ENCODE data around the gene TPR.
"Not testable (repeated sequence)": the region's sequence is repeated elsewhere in the genome, so short reads cannot be mapped to it uniquely, and the experiment has no call there.

Gene TPR

DNA sequence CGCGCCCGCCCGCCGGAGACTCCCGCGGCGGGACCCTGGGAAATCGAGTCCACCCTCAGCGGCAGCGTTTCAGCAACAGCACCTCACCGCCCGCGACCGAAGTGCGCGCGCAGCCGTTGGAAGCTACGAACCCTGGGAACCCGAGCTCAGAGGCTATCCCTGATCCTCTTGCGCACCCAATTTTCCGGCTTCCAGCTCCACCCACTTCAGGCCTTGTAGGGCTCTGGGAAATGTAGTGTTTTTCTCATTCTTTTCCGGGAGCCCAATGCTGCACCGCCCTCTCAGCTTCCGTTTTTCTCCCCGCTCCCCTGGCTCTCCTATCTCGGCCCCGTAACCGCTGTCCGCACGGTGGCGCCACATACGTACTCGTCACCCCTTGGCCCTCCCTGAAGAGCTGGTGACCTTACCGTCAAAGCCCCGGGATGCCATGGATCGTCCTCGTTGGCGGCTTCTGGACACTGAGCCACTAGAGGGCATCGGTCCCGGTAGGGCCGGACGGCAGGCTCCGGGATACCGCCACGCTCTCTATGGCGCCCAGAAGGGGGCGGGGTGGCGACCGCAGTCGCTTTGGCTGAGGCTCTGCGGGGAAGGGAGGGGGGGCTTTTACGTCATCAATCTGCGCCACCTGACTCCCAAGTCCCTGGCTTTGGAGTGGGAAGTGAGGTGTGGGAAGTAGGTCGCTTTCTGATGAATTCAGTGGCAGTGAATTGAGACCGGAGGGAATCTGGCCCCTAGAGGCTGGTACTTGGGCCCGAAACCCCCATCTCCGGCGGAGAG, at the start of gene TPR, which contains the start of gene ODR4:
Gene TPR (minus strand): TSS at position 102 of the 777 bp plus-strand sequence. CDS start 225 bp downstream, outside the sequence.
Gene ODR4 (plus strand): TSS at position 687 of the 777 bp plus-strand sequence. CDS start 3,948 bp downstream, outside the sequence.
- in situ Hi-C loops (cut with MboI; ENCODE audit: low sequenced_read_pairs): no loop called here

DNA sequence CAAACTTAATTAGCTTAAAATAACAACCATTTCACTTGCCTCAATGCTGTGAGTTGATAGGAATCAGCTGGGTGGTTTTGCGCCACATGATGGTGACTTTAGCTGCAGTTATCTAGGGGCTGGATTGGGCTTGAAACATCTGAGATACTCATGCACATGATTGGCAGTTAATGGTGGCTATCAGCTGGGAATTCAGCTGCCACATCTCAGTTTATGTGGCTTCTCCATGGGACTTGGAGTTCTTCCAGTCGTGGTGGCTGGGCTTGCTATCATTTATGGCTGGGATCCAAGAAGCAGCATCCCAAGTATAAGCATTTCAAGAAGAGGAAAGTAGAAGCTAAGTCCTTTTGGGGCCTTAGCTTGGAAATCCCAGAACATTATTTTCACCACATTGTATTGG, 49.5 kb upstream of the TPR start:
- in situ Hi-C loops (cut with MboI; ENCODE audit: low sequenced_read_pairs): no loop called here

DNA sequence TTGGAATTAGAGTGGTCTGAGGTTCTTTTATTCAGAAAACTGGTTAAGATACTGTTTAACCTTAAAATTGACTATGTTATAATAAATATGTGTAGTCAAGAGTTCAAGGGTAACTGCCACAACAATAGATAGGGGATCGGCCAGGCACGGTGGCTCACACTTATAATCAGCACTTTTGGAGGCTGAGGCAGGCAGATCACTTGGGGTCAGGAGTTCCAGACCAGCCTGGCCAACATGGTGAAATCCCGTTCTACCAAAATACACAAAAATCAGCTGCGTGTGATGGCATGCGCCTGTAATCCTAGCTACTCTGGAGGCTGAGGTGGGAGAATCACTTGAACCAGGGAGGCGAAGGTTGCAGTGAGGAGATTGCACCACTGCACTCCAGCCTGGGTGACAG, 46.4 kb upstream of the TPR start:
- in situ Hi-C loops (cut with MboI; ENCODE audit: low sequenced_read_pairs): no loop called here

GRCh38 chr1:186420923-186421322, 45.9 kb upstream of the TPR start:
- in situ Hi-C loops (cut with MboI; ENCODE audit: low sequenced_read_pairs): no loop called here

- in situ Hi-C loops (cut with MboI; ENCODE audit: low sequenced_read_pairs): no loop called here
These were observed 45.3 kb upstream of the TPR start for GRCh38 chr1:186420311-186420710.

GRCh38 chr1:186418503-186418902, 43.5 kb upstream of the TPR start:
- in situ Hi-C loops (cut with MboI; ENCODE audit: low sequenced_read_pairs): no loop called here

DNA sequence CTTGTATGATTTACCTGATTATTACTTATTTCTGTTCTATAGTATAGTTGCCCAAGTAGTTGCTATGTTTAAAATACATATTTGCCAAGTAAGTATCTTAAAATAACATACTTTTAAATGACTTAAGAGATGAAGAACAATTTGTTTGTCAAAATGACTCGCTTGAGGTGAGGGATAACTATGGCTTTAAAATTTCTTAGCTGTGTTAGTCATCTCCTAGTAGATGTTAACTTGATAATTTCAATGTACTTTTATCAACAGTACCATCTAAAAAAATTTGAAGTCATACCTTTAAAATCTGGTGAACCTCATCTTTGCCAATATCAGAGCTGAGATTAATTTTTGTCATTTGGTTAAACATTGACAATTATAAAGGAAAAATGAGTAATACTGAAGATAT, 38.3 kb upstream of the TPR start:
- in situ Hi-C loops (cut with MboI; ENCODE audit: low sequenced_read_pairs): no loop called here

DNA sequence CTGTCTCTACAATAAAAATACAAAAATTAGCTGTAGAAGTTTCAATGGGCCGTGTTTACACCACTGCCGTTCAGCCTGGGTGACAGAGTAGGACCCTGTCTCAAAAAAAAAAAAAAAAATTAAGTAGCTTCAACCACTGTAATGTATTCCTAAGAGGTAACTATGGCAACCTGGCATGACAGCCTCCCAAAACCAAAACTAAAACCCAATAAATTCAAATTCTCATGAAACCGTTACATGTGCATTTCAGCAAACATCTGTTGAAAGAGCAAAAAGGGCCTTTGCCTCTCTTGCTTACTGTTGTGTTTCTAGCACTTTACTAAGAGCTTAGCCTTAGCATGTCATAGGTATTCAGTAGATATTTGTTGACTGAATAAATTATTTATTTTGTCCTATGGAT, 34.0 kb upstream of the TPR start:
- in situ Hi-C loops (cut with MboI; ENCODE audit: low sequenced_read_pairs): no loop called here

DNA sequence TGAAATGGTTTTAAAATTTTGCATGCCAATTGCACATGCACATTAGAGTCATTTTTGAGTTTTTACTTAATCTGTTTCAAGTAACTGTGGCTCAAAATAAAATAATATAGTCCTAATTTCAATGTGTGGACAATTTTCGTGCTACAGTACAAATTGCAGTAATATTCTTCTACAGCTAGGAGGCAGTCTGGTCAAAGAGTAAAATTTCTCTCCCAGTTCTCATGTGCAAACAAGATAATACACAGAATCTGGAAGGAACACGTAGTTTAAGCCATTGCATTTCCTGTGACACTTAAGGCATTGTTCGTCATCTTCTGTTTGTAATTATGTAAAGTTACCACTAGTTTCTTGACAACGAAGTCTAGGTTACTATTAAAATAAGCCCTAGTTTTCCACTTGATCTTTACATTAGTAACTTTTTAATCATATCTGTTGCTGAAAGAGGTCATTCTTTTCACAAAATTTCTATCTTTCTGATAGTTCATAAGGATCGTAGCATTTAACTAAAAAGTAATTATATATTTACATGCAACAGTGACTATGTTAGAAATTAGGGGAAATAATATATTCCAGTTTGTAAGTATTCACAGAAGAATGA, 29.5 kb upstream of the TPR start:
- in situ Hi-C loops (cut with MboI; ENCODE audit: low sequenced_read_pairs): no loop called here

DNA sequence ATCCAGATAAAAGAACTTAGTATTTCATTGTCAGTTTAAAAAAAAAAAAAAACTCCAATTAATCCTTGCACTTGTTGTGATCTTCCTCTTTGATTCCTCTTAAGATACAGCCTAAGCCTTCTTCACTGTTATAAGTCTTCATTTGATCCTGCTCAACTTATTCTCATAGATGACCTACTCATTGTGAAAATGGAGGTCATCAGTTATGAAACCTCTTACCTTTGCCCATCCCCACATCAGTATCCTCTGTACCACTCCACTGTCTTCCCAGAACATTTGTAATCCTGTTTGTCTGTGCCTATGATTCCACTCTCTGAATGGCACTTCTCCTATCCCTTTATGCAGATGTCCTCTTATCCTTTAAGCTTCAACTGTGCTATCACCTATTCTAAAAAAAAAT, 28.6 kb upstream of the TPR start:
- in situ Hi-C loops (cut with MboI; ENCODE audit: low sequenced_read_pairs): no loop called here

- in situ Hi-C loops (cut with MboI; ENCODE audit: low sequenced_read_pairs): not testable (repeated sequence)
These were observed 26.4 kb upstream of the TPR start for GRCh38 chr1:186401446-186401845.

DNA sequence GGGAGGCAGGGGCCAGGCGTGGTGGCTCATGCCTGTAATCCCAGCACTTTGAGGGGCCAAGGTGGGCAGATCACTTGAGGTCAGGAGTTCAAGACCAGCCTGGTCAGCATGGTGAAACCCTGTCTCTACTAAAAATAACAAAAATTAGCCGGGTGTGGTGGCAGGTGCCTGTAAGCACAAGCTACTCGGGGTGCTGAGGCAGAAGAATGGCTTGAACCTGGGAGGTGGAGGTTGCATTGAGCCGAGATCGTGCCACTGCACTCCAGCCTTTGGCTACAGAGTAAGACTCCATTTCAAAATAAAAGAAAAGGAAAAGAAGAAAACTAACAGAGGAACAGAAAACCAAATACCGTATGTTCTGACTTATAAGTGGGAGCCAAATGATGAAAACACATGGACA, 17.7 kb upstream of the TPR start:
- in situ Hi-C loops (cut with MboI; ENCODE audit: low sequenced_read_pairs): not testable (repeated sequence)

DNA sequence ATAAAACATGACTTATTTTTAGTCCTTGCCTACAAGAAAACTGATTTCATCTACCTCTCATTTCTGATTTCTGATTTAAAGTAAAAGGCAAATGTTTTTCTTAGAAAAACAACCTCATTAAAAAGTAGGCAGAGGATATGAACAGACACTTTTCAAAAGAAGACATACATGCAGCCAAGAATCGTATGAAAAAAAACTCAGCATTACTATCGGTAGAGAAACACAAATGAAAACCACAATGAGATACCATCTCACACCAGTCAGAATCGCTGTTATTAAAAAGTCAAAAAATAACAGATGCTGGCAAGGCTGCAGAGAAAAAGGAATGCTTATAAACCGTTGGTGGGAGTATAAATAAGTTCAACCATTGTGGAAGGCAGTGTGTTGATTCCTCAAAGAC, 16.8 kb upstream of the TPR start:
- in situ Hi-C loops (cut with MboI; ENCODE audit: low sequenced_read_pairs): no loop called here

GRCh38 chr1:186390925-186391324, 15.9 kb upstream of the TPR start:
- in situ Hi-C loops (cut with MboI; ENCODE audit: low sequenced_read_pairs): no loop called here

DNA sequence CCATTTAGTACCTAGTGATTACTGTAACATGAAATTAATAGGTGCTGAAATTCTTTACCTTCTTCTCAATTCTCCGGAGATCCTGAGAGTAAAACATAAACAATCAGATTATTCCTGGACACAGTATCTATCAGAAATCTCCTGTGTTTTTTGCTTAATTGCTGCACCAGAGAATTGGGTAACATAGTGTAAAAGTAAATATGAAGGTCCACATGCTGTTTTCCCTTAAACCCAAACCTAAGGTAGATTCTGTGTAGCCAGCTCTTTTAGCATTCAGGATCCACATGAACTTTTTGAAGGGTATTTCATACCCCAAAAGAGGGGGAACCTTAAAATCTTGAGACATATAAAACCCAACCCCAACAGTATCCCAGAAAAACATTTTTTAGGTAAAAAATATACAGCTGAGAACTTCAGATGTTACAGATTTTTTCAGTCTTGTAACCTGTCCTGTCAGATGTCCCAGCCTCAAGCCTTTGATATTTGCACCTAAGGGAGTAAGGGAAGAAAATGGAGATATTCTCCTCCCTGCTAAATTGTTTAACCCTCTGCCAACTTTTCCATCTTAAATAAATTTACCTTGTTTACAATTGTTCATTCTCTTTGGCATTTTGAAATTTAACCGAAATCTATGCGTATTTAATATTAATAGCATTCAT, 11.8 kb upstream of the TPR start:
- in situ Hi-C loops (cut with MboI; ENCODE audit: low sequenced_read_pairs): no loop called here

DNA sequence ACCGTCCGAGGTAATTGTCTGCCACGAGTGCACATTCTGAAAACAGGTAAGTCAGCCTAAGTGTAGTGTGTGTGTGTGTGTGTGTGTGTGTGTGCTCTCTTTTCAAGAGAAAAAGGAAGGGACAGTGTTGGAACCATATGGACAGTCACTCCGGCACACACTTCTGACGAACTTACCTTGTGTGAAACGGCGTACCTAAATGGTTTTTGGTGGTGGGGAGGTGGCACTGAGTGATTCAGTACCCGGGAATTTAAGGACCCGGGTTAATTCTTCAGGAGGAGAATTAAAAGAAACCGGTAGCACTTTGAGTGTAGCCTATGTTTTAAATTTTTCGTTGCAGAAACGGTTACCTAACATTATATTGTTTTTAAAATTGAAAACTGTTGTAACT, 871 bp upstream of the TPR start:
- in situ Hi-C loops (cut with MboI; ENCODE audit: low sequenced_read_pairs): no loop called here

DNA sequence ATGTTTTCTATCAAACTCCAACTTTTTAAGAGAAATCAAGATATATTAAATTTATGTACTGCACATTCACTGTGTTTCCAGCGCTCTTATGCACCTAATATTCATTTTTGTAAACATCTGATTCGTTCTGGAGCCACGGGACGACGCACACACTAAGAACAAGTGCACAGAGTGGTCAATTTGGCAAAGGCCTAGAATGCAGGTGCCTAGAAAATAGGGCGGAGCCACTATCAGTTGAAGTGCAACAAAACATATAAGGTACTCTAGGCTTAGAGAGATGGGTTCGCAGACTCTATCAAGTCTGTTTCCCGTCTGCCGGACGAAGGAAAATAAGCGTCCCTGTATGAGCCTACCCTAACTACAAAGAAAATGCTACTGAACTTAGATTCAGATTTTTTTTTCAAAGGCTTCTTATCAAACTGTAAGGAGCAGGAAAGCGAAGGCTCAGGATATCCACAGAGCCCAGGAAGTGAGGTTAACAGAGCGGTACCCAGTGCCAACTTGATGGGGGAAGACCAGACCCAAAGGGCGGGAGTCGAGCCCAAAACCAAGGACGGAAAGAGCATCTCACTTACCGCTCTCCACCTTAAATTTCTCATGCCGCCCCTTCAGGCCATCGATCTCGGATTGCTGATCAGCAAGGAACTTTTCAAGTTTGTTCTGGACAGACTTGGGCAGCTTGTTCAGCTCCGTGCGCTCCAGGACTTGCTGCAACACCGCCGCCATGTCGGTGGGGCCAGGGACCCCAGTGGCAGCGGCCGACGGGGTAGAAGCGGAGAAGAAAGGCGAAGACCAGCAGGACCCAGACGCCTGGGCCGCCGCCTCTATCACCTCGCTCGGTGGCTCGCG, 526 bp downstream of the TPR start:
- in situ Hi-C loops (cut with MboI; ENCODE audit: low sequenced_read_pairs): no loop called here

DNA sequence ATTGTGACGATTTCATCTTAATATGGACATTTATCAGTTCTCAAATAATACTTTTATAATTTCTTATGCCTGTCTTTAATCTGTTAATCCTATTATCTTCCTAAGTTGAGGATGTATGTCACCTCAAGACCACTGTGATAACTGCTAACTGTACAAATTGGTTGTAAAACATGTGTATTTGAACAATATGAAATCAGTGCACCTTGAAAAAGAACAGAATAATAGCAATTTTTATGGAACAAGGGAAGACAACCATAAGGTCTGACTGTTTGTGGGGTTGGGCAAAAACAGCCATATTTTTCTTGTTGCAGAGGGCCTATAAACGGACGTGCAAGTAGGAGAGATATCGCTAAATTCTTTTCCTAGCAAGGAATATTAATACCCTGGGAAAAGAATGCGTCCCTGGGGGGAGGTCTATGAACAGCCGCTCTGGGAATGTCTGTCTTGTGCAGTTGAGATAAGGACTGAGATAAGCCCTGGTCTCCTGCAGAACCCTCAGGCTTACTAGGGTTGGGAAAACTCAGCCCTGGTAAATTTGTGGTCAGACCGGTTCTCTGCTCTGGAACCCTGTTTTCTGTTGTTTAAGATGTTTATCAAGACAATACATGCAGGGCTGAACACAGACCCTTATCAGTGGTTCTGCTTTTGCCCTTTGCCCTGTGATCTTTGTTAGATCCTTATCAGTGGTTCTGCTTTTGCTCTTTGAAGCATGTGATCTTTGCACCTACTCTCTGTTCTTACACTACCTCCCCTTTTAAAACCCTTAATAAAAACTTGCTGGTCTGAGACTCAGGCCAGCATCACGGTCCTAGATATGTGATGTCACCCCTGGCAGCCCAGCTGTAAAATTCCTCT, 27.0 kb downstream of the TPR start:
- in situ Hi-C loops (cut with MboI; ENCODE audit: low sequenced_read_pairs): not testable (repeated sequence)

DNA sequence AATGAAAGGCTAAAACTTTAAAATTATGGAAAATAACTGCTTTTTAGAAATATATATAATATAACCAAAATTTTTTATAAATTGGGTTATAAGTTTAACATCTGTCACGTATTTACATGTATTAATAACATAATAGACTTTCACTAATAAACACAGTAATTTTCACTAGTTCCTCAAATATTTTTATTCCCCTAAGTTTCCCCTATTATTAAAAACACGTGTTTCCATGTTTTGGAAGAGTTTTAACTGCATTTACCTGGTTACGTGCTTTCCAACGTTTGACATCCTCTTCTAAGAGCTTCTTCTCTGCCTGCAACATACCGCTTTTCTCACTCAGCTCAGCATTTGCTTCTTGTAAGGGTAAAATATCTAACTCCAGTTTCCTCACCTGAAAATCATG, 34.3 kb downstream of the TPR start:
- in situ Hi-C loops (cut with MboI; ENCODE audit: low sequenced_read_pairs): no loop called here

DNA sequence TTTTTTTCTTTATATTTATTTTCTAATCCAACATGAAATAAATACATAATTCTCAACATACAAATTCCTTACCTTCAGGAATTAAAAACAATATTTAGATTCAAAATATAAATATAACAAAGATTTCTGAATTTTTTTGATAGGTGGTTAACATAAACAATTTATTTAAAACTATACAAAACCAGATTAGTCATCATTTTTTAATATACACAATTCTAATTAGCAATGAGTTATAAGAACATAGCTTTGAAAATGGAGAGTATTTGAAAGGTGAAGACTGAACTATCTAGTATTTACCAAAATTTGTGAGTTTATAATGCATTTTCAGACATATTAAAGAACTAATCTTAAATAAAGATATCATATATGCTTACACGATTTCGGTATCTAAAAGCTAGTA, 37.5 kb downstream of the TPR start:
- in situ Hi-C loops (cut with MboI; ENCODE audit: low sequenced_read_pairs): no loop called here
